HFF-Myc (cell line): ENCODE results near the gene CDON.

Experiments
- DNase-seq: peaks from one replicate; pipeline ENCODE4 v3.0.0-alpha.2; 2011; ENCODE audit warnings: low read depth; ENCODE audit errors: extremely low read depth
- H3K4me3 ChIP-seq: replicated peaks from 2 replicates; pipeline ENCODE4 v1.5.1; 2011; ENCODE audit warnings: low read depth, mild to moderate bottlenecking, control low read depth, low read length
- CTCF ChIP-seq: IDR thresholded peaks from 2 replicates; pipeline ENCODE4 v1.5.1; 2012; ENCODE audit warnings: mild to moderate bottlenecking, low read depth, low read length, control low read depth; ENCODE audit errors: missing control alignments

The CDON gene

GRCh38 chr11:125954123-125954944, 108.3 kb downstream of the CDON start:
- DNase-seq, result no peak
- H3K4me3 ChIP-seq, result no peak overlapping the region
- TF ChIP-seq CTCF, result no peak

- no peak for DNase-seq
- no peak for TF ChIP-seq CTCF
- H3K4me3 ChIP-seq, result no peak overlapping the region
Measured at GRCh38 chr11:125953401-125953935, 109.2 kb downstream of the CDON start.

GRCh38 chr11:125952973-125953372, 109.7 kb downstream of the CDON start:
- H3K4me3 ChIP-seq, result no peak overlapping the region
- no peak for TF ChIP-seq CTCF
- no peak for DNase-seq

- H3K4me3 ChIP-seq, result no peak overlapping the region
Measured at GRCh38 chr11:125952559-125952958, 110.1 kb downstream of the CDON start.

GRCh38 chr11:125951731-125952130, 110.9 kb downstream of the CDON start:
- DNase-seq, result no peak

More at GRCh38 chr11:125952559-125952958, 110.1 kb downstream of the CDON start:
- no peak for TF ChIP-seq CTCF
- DNase-seq, result no peak

More at GRCh38 chr11:125951731-125952130, 110.9 kb downstream of the CDON start:
- no peak for TF ChIP-seq CTCF
- no peak overlapping the region for H3K4me3 ChIP-seq
